HFF-Myc (cell line): ENCODE results near the gene ARHGAP15.

Experiments
- DNase-seq: peaks from one replicate; pipeline ENCODE4 v3.0.0-alpha.2; 2011; ENCODE audit warnings: low read depth; ENCODE audit errors: extremely low read depth
- H3K4me3 ChIP-seq: replicated peaks from 2 replicates; pipeline ENCODE4 v1.5.1; 2011; ENCODE audit warnings: low read depth, mild to moderate bottlenecking, control low read depth, low read length
- CTCF ChIP-seq: IDR thresholded peaks from 2 replicates; pipeline ENCODE4 v1.5.1; 2012; ENCODE audit warnings: mild to moderate bottlenecking, low read depth, low read length, control low read depth; ENCODE audit errors: missing control alignments

The ARHGAP15 gene

DNA sequence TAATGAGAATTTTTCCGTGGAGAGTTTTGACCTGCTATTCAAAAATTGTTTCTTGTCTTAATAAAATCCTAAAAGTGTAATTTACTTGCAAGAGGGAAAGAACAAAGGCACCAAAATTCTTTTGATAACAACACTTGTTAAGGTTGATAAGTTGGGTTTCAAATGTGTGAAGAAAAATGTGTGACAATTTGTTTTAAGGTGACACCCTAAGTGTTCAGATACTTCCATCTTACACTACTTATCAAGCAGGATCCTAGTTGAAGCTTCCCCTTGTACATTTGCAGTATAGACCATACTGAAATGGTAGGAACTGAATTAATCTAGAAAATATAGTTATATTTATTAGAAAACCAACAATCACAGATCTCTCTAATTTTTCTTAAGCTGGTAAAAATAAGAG lies 204.6 kb downstream of the ARHGAP15 start:
- no peak for DNase-seq
- no peak overlapping the region for H3K4me3 ChIP-seq
- TF ChIP-seq CTCF, result no peak

- no peak for TF ChIP-seq CTCF
- H3K4me3 ChIP-seq, result no peak overlapping the region
- DNase-seq, result no peak
These were observed 205.6 kb downstream of the ARHGAP15 start for GRCh38 chr2:143334837-143335236.

GRCh38 chr2:143336719-143337210 lies 207.5 kb downstream of the ARHGAP15 start:
- no peak for TF ChIP-seq CTCF
- DNase-seq, result no peak
- H3K4me3 ChIP-seq, result no peak overlapping the region

DNA sequence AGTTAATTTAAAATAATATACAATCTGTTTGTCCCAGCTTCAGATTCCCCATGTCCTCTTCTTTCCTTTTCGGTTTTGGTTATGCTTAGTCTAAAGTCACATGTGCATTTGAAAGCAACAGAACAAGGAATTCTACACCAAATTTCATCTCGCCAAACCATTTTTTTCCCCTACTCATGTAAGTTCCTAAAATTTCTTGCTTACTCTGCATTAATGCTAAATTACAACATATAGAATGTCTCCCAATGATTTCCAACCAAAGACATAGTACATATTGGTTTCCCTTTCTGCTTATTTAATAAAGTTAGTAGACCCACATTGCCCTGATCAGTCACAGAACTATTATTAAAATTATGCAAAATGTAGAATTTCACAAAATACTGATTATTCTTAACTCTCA lies 212.3 kb downstream of the ARHGAP15 start:
- DNase-seq, result no peak
- no peak overlapping the region for H3K4me3 ChIP-seq
- no peak for TF ChIP-seq CTCF

GRCh38 chr2:143344780-143345179 lies 215.6 kb downstream of the ARHGAP15 start:
- TF ChIP-seq CTCF, result no peak
- no peak overlapping the region for H3K4me3 ChIP-seq
- no peak for DNase-seq

DNA sequence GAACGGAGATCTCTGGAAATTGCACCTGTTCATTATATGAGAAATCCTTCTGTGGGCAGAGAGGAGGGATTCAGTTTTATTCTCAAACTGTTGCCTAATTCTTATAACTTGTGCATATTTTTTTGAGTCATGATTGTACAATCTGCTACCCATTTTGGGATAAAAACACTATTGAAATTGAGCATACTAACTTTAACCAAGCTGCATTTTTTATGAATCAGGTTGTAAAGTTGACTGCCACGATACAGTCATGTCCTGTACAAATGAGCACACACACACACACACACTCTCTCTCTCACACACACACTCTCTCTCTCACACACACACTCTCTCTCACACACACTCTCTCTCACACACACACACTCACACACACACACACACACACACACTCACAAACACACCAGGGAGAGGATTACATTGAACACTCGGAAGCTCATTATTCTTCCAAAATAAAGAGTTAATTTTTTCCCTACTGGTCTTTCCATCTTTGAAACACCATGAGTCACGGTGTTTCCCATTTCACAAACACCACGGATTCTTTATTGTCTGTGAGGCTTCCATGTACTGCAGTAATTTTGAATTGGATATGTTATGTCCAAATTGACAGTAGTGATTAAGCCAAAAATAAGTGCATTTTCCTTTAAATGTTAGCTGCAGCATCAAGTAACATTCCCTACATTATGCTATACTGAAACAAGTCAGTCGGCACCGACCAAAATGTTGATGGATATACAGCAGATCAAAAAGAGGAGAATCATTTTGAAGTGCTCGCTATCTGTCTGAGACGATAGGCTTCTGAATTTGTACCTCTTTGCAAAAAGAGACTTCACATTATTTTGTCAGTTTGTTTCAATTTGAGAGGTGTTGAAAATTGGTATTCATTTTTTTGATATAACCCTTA lies 216.9 kb downstream of the ARHGAP15 start:
- DNase-seq, result no peak
- no peak overlapping the region for H3K4me3 ChIP-seq
- TF ChIP-seq CTCF, result no peak

- H3K4me3 ChIP-seq, result no peak overlapping the region
- no peak for TF ChIP-seq CTCF
- no peak for DNase-seq
These were observed 218.1 kb downstream of the ARHGAP15 start for GRCh38 chr2:143347271-143347695.
